ENCODE measurements around the gene APOC4.

APOC4 gene

DNA sequence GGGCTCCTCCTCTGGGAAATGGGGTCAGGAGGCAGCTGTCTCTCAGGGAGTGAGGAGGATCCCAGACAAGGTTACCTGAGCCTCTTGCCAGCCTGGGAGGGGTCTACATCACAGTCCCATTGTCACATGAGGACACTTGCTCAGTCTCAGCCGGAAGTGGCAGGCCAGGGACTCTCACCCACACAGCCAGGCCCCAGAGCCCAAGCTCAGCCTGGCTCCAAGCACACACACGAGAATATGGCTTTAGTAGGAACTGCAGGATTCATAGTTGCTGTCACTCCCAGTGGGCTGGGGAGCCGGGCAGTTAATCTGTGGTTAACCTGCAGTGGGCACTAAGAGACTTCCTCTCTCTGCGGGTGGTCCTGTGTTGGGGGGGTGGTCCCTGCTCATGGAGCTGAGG lies 43.4 kb downstream of the APOC4 start:
- no peak overlapping the region for H3K9ac ChIP-seq (ENCODE audit: low read length)
- DNase-seq = no peak
- no peak overlapping the region for H3K4me3 ChIP-seq (ENCODE audit: low read length)
- H4K20me1 ChIP-seq (ENCODE audit: insufficient read depth, low read length) = no peaks in the 10 kb centered on the region
- H3K4me2 ChIP-seq (ENCODE audit: low read depth, low read length) = no peak overlapping the region
- no peaks in the 10 kb centered on the region for H3K36me3 ChIP-seq (replicated peaks; ENCODE audit: insufficient read depth, low read length)
- no peaks in the 10 kb centered on the region for H3K4me1 ChIP-seq (ENCODE audit: low read length)
- H3K9me3 ChIP-seq (replicated peaks; ENCODE audit: insufficient read depth, low read length) = no peaks in the 10 kb centered on the region
- H3K27me3 ChIP-seq (replicated peaks; ENCODE audit: insufficient read depth, low read length) = no peaks in the 10 kb centered on the region
- no peak overlapping the region for H3K27ac ChIP-seq (ENCODE audit: low read length)
- TF ChIP-seq EZH2phosphoT487 (IDR thresholded peaks at IDR 0.05; ENCODE audit: low read length) = no peak
- TF ChIP-seq, protein P1, sequence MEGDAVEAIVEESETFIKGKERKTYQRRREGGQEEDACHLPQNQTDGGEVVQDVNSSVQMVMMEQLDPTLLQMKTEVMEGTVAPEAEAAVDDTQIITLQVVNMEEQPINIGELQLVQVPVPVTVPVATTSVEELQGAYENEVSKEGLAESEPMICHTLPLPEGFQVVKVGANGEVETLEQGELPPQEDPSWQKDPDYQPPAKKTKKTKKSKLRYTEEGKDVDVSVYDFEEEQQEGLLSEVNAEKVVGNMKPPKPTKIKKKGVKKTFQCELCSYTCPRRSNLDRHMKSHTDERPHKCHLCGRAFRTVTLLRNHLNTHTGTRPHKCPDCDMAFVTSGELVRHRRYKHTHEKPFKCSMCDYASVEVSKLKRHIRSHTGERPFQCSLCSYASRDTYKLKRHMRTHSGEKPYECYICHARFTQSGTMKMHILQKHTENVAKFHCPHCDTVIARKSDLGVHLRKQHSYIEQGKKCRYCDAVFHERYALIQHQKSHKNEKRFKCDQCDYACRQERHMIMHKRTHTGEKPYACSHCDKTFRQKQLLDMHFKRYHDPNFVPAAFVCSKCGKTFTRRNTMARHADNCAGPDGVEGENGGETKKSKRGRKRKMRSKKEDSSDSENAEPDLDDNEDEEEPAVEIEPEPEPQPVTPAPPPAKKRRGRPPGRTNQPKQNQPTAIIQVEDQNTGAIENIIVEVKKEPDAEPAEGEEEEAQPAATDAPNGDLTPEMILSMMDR (IDR thresholded peaks at IDR 0.05; ENCODE audit: low read length) = no peak
- no peak for TF ChIP-seq EZH2 (optimal IDR thresholded peaks at IDR 0.05; ENCODE audit: low read depth, low read length)
- no peaks in the 10 kb centered on the region for H3F3A ChIP-seq (ENCODE audit: insufficient read depth, low read length)
- H2AFZ ChIP-seq (ENCODE audit: low read length) = no peak overlapping the region
- H3K79me2 ChIP-seq (ENCODE audit: low read length) = no peaks in the 10 kb centered on the region
- H3K9me2 ChIP-seq (replicated peaks; ENCODE audit: insufficient read depth, low read length) = no peaks in the 10 kb centered on the region

DNA sequence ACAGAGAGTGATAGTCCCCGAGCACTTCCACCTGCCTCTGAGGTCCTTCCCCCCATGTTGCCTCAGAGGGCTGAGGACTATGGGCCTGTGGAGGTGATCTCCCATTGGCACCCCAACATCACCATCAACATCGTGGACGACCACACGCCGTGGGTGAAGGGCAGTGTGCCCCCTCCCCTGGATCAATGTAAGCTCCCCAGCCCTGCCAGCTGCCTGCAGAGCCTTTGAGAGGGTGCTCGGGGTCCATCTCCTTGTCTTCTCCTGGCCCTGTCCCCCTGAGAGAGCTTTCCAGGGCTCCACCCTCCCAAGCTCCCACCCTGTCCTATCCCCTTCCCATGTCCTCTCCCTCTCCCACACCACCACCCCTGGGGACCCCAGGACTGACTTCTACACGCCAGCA lies 44.4 kb downstream of the APOC4 start:
- DNase-seq = no peak
- H3K9me3 ChIP-seq (replicated peaks; ENCODE audit: insufficient read depth, low read length) = no peaks in the 10 kb centered on the region
- H3K27ac ChIP-seq (ENCODE audit: low read length) = no peak overlapping the region
- no peaks in the 10 kb centered on the region for H4K20me1 ChIP-seq (ENCODE audit: insufficient read depth, low read length)
- no peaks in the 10 kb centered on the region for H3K27me3 ChIP-seq (replicated peaks; ENCODE audit: insufficient read depth, low read length)
- no peaks in the 10 kb centered on the region for H3K9me2 ChIP-seq (replicated peaks; ENCODE audit: insufficient read depth, low read length)
- H3K79me2 ChIP-seq (ENCODE audit: low read length) = no peaks in the 10 kb centered on the region
- no peaks in the 10 kb centered on the region for H3K36me3 ChIP-seq (replicated peaks; ENCODE audit: insufficient read depth, low read length)
- no peak for TF ChIP-seq EZH2phosphoT487 (IDR thresholded peaks at IDR 0.05; ENCODE audit: low read length)
- no peak for TF ChIP-seq EZH2 (optimal IDR thresholded peaks at IDR 0.05; ENCODE audit: low read depth, low read length)
- TF ChIP-seq, protein P1 (IDR thresholded peaks at IDR 0.05; ENCODE audit: low read length) = no peak
- H3K4me2 ChIP-seq (ENCODE audit: low read depth, low read length) = no peak overlapping the region
- H3K9ac ChIP-seq (ENCODE audit: low read length) = no peak overlapping the region
- H3F3A ChIP-seq (ENCODE audit: insufficient read depth, low read length) = no peaks in the 10 kb centered on the region
- H3K4me1 ChIP-seq (ENCODE audit: low read length) = no peaks in the 10 kb centered on the region
- no peak overlapping the region for H3K4me3 ChIP-seq (ENCODE audit: low read length)
- no peak overlapping the region for H2AFZ ChIP-seq (ENCODE audit: low read length)

DNA sequence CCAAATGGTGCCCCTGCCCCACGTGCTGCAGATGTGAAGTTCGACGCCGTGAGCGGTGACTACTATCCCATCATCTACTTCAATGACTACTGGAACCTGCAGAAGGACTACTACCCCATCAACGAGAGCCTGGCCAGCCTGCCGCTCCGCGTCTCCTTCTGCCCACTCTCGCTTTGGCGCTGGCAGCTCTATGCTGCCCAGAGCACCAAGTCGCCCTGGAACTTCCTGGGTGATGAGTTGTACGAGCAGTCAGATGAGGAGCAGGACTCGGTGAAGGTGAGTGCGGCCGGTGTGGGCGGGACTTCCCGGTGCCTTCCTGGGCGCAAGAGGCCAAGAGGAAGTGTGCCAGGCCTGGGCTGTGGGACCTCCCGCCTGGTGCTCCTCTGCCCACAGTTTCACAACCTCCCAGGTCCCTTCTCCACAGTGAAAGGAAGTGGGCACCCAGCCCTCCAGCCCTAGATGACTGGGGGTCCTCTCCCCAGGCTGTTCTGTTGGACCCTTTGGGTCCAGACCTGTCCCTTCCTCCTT lies 45.2 kb downstream of the APOC4 start:
- no peaks in the 10 kb centered on the region for H3K36me3 ChIP-seq (replicated peaks; ENCODE audit: insufficient read depth, low read length)
- no peaks in the 10 kb centered on the region for H3K27me3 ChIP-seq (replicated peaks; ENCODE audit: insufficient read depth, low read length)
- H3K9me3 ChIP-seq (replicated peaks; ENCODE audit: insufficient read depth, low read length) = no peaks in the 10 kb centered on the region

More for the DNA sequence above, 45.2 kb downstream of the APOC4 start:
- no peak overlapping the region for H3K27ac ChIP-seq (ENCODE audit: low read length)
- TF ChIP-seq EZH2phosphoT487 (IDR thresholded peaks at IDR 0.05; ENCODE audit: low read length) (no peak), EZH2 (optimal IDR thresholded peaks at IDR 0.05; ENCODE audit: low read depth, low read length) (no peak)
- TF ChIP-seq, protein P1 (IDR thresholded peaks at IDR 0.05; ENCODE audit: low read length) = no peak
- no peak overlapping the region for H2AFZ ChIP-seq (ENCODE audit: low read length)
- no peak overlapping the region for H3K9ac ChIP-seq (ENCODE audit: low read length)
- no peak overlapping the region for H3K4me3 ChIP-seq (ENCODE audit: low read length)
- no peaks in the 10 kb centered on the region for H3K4me1 ChIP-seq (ENCODE audit: low read length)
- H3K9me2 ChIP-seq (replicated peaks; ENCODE audit: insufficient read depth, low read length) = no peaks in the 10 kb centered on the region
- no peaks in the 10 kb centered on the region for H3K79me2 ChIP-seq (ENCODE audit: low read length)
- H4K20me1 ChIP-seq (ENCODE audit: insufficient read depth, low read length) = no peaks in the 10 kb centered on the region
- H3K4me2 ChIP-seq (ENCODE audit: low read depth, low read length) = no peak overlapping the region
- H3F3A ChIP-seq (ENCODE audit: insufficient read depth, low read length) = no peaks in the 10 kb centered on the region
- no peak for DNase-seq
